H7 (cell line): ENCODE data around the gene TBPL1. TPM values are rescaled to one million over a fixed set of nuclear protein-coding genes. Genes with fewer than 3 reads are reported as not detected.
A peak's percentile ranks its signal among the peaks of the same experiment; 100 is the strongest.

Experiments
- DNase-seq: peaks from one replicate; pipeline ENCODE4 v3.0.0; 2012
- H3K27me3 ChIP-seq: 2 replicates; pipeline ENCODE4 v1.6.0; 2011; ENCODE audit warnings: mild to moderate bottlenecking, low read length; ENCODE audit not compliant: control insufficient read depth, insufficient read depth
- H3K36me3 ChIP-seq: replicated peaks from 2 replicates; pipeline ENCODE4 v1.5.1; 2011; ENCODE audit warnings: low read length; ENCODE audit not compliant: control insufficient read depth, insufficient read depth
- H3K4me3 ChIP-seq: 2 replicates; pipeline ENCODE4 v1.5.1; 2011; ENCODE audit warnings: low read depth, mild to moderate bottlenecking, control low read depth, low read length, moderate library complexity; ENCODE audit not compliant: insufficient read depth
- total RNA-seq: library from RNA; depleted of rRNA; stranded (reverse); fragments of >200 nt; shearing (Covaris generic); gene quantifications from 2 replicates; pipeline ENCODE4 v1.2.3, GENCODE V29; 2014

Gene TBPL1
- total RNA-seq, 1 experiment from 2014 or later = 62.6 TPM

DNA sequence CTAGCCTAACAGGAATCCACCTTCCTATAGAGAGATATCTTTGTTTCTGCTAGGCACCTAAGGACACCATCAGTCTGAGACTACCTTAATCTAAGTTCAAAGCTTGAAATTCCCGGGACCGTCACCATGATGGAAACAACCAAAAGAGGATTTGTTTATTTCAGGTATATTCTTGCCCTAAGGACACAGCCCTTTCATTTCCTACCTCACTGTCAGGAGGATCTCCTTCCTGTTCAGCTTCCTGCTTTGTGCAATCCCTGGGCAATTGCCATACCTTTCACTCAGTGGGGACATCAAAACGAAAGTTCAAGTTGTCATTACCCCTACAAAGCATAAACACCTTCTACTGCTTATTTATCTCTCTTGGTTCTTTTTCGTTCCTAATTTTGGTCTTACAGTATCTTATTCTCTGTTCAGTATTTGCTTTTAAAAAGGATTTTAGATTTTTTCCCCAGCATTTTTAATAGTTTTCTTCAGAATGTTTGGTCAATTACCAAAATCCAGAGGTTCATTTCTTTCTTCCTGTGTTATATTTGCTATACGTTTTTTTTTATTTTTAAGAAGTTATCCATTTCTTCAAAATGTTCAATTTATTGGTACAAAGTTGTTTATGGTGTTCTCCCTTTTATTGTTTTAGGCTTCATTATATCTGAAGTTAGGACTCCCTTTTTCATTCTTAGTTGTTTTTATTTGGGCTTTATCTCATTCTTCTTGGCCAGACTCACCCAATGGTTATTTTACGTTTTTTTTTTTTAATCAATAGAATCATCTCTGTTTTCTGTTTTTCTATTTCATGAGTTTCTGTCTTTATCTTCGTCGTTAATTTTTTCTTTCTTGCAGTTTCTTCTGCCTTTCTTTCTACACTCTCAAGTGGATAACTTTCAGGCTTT is 13.0 kb upstream of the TBPL1 start:
- Histone ChIP-seq H3K36me3 (no peaks in the 10 kb centered on the region), H3K4me3 (no peak overlapping the region), H3K27me3 (no peaks in the 10 kb centered on the region)
- DNase-seq = no peak

DNA sequence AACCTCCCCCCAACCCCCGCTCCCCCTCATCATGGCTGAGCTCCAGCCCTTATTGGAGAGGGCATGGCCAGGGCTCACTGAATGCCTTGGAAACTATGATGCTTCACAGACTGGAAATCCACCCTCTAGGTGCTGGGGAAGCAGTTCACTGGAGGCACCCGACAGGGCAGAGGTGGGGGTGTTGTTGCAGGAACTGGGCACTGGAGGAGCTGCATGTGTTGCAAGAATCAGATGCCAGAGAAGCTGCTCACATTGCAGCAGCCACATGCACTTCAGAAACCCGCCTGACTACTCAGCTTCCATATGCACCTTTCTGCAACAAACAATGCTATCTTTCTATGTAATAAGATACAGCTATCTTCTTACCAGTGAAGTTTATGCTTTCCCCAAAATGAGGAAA is 7.9 kb upstream of the TBPL1 start:
- Histone ChIP-seq H3K36me3 (no peaks in the 10 kb centered on the region), H3K4me3 (no peak overlapping the region), H3K27me3 (no peaks in the 10 kb centered on the region; the same call in 1 of the 2 replicates)
- peak; percentile 33 for DNase-seq

- DNase-seq = no peak
- Histone ChIP-seq H3K36me3 (no peaks in the 10 kb centered on the region), H3K27me3 (peaks cover 2% of the 10 kb centered on the region; the same call in 1 of the 2 replicates), H3K4me3 (no peak overlapping the region)
Observed at GRCh38 chr6:133947302-133947900, 5.6 kb upstream of the TBPL1 start.

GRCh38 chr6:133948472-133948871 is 4.6 kb upstream of the TBPL1 start:
- Histone ChIP-seq H3K4me3 (no peak overlapping the region), H3K36me3 (no peaks in the 10 kb centered on the region), H3K27me3 (peaks cover 2% of the 10 kb centered on the region; the same call in 1 of the 2 replicates)
- DNase-seq = no peak

DNA sequence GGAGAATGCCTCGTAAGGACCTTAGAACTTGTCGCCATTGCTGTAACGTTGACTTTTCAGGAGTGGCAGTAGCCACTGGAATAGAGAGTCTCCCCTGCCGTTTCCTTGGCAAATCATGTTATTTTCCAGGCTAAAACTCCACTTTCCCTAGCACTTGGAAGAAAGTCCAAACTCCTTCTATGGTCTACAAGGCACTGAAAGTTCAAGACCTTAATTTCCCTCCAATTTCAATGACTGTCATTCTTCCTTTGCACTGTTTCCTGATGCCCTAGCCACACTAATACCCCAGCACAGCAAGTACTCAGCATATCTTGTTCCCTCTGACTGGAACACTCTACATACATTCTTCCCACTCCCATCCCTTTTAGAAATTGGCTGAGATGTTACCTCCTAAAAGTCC is 1.8 kb upstream of the TBPL1 start:
- DNase-seq = no peak
- H3K36me3 ChIP-seq = no peaks in the 10 kb centered on the region
- no peak overlapping the region for H3K4me3 ChIP-seq
- peaks cover 2% of the 10 kb centered on the region; the same call in 1 of the 2 replicates for H3K27me3 ChIP-seq

DNA sequence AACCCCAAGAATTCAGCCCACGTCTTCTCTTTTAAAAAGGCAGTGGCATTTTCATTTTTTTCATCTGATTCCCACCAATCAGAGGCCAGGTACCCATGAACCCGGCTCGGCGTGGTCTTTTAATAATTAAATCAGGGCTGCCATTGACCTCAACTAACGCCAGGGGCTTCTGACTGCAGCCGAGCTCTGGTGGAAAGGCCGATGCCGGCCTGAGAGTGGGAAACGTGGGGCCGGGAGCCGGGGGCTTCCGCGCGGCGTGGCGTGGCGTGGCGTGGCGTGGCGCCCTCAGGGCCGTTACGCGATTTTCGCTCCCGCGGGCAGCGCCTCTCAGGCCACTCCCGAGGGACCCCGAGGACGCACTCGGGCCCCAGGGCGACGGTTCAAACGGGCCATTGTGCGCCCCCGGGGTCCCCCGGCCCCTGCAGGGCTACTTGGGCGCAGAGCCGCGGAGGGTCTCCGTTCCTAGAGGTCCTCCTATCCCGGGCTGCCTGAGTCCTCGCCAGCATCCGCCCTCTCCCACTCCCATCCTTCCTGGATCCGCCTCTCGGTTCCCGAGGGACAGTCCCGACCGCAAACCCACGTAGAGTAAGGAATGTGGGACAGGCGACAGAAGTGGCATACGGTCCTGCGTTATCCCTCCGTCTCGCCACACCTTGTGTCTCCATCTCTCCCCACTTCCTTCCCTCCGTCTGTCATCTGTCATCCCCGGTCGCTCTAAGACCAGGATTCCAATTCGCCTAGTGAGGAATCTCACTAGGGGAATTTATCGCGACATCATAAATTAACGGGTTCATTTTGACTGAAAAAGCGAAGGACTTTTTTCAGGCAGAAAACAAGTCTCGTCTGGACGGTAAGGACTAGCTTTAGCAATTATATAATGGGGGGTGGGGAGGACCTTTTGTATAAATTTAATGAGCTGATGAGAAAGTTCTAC is 876 bp upstream of the TBPL1 start:
- peak overlapping the region; percentile 81 for H3K4me3 ChIP-seq
- H3K36me3 ChIP-seq = no peaks in the 10 kb centered on the region
- peaks cover 2% of the 10 kb centered on the region; the same call in 1 of the 2 replicates for H3K27me3 ChIP-seq
- DNase-seq = peak; percentile 73

DNA sequence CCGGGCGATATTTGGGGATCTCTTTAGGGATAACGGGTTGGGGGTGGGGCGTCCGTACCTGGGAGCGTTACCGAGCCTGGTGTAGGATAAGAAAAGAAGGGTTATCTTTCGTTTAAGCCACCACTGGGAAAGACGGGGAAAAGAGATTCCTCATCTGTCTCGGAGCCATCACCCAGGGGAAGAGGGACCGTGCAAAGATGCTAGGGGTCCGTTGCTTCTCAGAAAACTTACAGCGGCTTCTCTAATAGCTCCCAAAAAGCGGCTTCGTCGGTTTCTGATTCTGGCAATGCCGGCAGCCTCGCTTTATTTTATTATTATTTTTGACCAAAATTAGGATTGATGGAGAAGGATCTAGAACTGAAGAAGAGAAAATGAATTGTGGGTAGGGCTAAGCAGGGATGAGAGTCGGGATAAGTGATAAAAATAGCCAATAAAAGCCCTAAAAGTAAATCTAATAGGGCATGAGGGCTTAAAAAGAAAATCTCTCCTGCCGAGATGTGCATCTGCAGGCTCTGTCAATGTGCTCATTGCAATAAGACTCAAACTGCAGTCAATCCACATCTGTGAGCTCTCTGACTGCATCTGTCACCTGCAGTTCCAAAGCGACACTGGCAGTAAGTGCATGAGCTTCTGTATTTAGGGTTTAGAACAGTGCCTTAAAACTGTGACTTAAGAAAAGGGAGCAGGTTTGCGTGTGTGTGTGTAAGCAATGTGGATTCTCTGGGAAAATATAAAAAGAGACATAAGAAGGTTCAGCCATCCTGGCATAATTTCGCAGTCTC is 801 bp downstream of the TBPL1 start:
- no peaks in the 10 kb centered on the region for H3K36me3 ChIP-seq

DNA sequence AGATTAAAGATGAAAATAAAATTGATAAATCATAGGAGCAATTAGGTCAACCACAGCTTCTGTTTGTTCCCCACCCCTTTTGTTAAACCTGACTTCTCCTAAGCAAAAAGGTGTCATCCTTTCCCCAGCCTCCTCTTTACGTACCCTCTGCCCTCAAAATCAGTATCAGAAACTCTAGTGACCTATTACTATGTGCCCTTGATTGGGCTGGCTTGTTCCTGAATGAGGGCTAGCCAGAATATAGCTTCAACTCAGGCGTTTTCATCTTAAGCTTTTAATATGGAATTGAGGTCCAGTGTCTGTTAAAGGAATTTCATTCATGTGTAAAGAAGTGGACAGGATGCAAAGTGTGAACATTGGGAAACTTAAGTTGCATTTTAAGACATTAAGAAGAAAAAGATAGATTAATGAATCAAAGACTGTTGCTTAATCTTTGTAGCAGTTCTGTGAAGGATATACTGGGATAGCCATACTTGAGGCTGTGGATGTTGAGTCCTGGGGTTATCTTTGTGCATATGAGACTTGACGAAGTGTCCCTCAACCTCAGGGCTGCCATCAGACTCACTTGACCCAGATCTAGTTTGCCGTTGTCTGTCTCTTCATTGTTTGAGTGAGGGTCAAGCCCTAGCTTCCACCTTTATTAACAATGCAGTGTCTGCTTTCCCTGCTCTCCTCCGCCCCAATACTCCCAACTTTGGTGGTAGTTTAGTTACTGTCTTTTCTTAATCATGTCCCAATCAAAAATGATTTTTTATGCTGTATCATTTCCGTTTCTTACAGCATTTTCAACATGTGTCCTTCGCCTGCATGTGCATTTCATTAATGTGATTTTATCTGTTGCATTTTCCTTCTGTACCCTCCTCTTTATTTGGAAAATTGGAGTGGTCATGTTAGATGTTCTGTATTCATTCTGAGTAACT is 1.9 kb downstream of the TBPL1 start:
- H3K36me3 ChIP-seq = no peaks in the 10 kb centered on the region
- no peak overlapping the region for H3K4me3 ChIP-seq
- DNase-seq = no peak
- peaks cover 2% of the 10 kb centered on the region; the same call in 1 of the 2 replicates for H3K27me3 ChIP-seq

More for the DNA sequence above, 801 bp downstream of the TBPL1 start:
- Histone ChIP-seq H3K4me3 (peak overlapping the region; percentile 81), H3K27me3 (peaks cover 2% of the 10 kb centered on the region; the same call in 1 of the 2 replicates)
- DNase-seq = no peak

DNA sequence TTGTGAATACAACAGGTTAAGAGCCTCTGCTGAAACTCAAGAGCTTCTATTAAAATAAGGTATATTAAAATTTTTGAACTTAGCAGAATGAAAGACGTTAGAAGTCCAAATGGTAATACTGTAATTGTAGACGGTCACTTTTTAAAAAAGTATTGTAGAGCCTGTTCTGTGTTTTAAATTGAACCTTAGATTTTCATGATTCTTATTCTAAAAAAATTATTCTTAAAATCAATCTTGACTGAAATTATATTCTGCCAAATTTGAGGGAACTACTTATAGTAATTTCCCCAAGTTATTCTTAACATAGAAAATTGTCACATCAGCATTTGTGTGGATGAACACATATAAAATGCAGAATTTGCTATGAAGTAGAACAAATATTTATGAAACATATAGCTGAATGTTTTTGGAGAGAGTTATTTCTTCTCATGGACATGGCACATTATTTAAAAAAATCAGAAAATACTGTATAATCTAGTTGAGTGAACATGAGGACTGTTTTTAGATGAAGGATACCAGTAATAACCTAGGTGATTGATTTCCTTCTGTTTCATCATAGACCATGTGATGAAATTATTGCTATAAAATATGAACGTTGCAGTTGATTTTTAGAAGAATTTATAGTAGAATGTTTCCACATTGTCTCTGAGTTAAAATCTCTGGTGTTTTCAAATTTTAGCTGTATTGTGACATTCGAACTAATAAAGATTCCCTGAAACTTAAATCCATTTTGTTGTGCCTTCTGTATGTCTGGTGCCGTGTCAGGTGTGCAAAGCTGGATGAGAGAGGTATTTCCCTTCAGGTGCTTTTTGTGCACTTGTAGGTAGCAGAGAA is 2.8 kb downstream of the TBPL1 start:
- Histone ChIP-seq H3K27me3 (peaks cover 2% of the 10 kb centered on the region; the same call in 1 of the 2 replicates), H3K4me3 (no peak overlapping the region), H3K36me3 (no peaks in the 10 kb centered on the region)
- DNase-seq = no peak

DNA sequence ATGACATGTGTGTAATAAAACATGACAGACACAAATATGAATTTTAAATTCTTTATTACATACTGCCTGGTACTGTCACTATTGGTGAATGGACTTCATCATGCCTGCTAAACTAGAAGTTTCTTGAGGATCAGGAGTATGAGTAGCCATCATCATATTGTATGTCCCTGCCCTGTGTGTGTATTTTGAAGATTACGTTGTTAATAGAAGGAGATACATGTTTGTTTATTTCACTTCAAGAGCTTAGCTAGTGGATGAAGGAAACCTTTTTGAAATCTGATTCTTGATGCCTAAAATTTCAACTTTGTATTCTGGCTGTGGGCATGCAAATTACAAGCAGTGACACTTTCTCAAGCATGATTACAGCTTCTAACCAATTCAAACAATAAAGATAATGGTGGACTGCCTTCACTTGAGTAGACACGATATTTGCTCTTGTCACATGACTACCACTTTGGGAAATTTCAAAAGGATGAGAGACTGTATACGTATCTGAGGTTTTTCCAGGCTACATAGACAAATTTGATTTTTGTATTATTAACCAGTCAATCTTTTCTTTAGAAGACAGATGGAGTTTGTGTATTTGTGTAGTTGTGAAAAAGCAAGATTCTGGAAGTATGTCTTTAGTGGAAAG is 3.5 kb downstream of the TBPL1 start:
- Histone ChIP-seq H3K4me3 (no peak overlapping the region), H3K36me3 (no peaks in the 10 kb centered on the region), H3K27me3 (no peaks in the 10 kb centered on the region)
- DNase-seq = no peak

DNA sequence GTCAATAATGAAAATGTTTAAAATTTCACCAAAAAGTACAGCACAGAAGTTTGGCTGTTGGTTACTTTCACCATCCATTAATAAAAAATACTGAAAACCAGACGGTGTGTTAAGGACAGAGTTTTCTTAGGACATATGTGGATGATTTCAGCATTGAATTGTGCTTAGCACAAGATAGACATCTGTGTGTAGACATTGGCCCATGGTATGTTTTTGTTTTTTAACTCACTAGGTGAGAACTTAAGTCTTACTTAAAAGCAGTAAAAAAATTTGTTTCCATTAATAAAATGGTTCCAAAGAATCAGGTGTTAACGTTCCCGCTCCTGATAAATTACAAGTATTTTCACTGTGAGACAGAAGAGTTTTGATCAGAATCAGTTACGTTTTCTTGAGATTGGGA is 4.2 kb downstream of the TBPL1 start:
- H3K27me3 ChIP-seq = no peaks in the 10 kb centered on the region
- DNase-seq = no peak
- no peaks in the 10 kb centered on the region for H3K36me3 ChIP-seq
- H3K4me3 ChIP-seq = no peak overlapping the region

DNA sequence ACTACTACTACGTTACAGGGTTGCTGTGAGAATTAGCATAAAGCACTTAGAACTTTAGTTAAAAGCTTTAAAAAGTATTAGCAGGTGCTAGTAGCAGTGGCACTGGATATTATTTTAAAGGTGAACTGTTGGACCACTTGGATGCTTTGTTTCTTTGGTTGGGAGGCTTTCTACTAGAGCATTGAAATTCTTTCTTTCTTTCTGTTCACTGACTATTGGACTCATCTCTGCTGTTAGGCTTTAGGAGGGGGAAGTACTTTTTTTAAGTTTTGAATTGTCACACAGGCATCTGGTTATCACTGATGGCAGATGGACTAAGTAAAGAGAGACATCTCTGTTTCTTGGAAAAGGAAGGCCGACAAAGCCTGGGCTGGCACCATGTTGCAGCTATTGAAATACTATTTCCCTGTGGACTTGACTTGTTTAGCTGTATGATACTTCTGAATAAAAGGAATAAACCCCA is 4.8 kb downstream of the TBPL1 start:
- no peak for DNase-seq
- no peaks in the 10 kb centered on the region for H3K36me3 ChIP-seq
- no peaks in the 10 kb centered on the region for H3K27me3 ChIP-seq
- no peak overlapping the region for H3K4me3 ChIP-seq
